HG03520 (cell line): ENCODE data around the gene AGAP1.

Experiments
- ATAC-seq: cut with Tn5 transposase; IDR thresholded peaks from one replicate; pipeline ENCODE4 v1.9.1; 2021; ENCODE audit warnings: mild to moderate bottlenecking, moderate library complexity; ENCODE audit not compliant: unreplicated experiment

Gene AGAP1

GRCh38 chr2:235626658-235627057 is 132.8 kb downstream of the AGAP1 start:
- no peak for ATAC-seq

GRCh38 chr2:235627682-235628081 is 133.8 kb downstream of the AGAP1 start:
- no peak for ATAC-seq

- ATAC-seq = no peak
These were observed 137.0 kb downstream of the AGAP1 start for GRCh38 chr2:235630718-235631296.

GRCh38 chr2:235634435-235635158 is 140.8 kb downstream of the AGAP1 start:
- ATAC-seq = no peak

- no peak for ATAC-seq
These were observed 142.7 kb downstream of the AGAP1 start for GRCh38 chr2:235636546-235636945.

GRCh38 chr2:235637896-235638295 is 144.1 kb downstream of the AGAP1 start:
- ATAC-seq = no peak

GRCh38 chr2:235638541-235639427 is 144.9 kb downstream of the AGAP1 start:
- no peak for ATAC-seq

- no peak for ATAC-seq
These were observed 145.6 kb downstream of the AGAP1 start for GRCh38 chr2:235639428-235639773.

- ATAC-seq = no peak
These were observed 146.0 kb downstream of the AGAP1 start for GRCh38 chr2:235639885-235640284.

- no peak for ATAC-seq
These were observed 146.5 kb downstream of the AGAP1 start for GRCh38 chr2:235640377-235640776.

- ATAC-seq = no peak
These were observed 147.3 kb downstream of the AGAP1 start for GRCh38 chr2:235640926-235641723.

GRCh38 chr2:235641956-235642355 is 148.1 kb downstream of the AGAP1 start:
- no peak for ATAC-seq

GRCh38 chr2:235642446-235643098 is 148.7 kb downstream of the AGAP1 start:
- no peak for ATAC-seq

GRCh38 chr2:235643680-235644511 is 150.1 kb downstream of the AGAP1 start:
- no peak for ATAC-seq

GRCh38 chr2:235647264-235647663 is 153.4 kb downstream of the AGAP1 start:
- no peak for ATAC-seq

- ATAC-seq = no peak
These were observed 154.0 kb downstream of the AGAP1 start for GRCh38 chr2:235647877-235648276.

- ATAC-seq = no peak
These were observed 155.6 kb downstream of the AGAP1 start for GRCh38 chr2:235649418-235649817.

GRCh38 chr2:235651643-235652042 is 157.8 kb downstream of the AGAP1 start:
- no peak for ATAC-seq

- no peak for ATAC-seq
These were observed 160.4 kb downstream of the AGAP1 start for GRCh38 chr2:235654103-235654813.
